C4-2B (cell line): ENCODE data around the gene PRSS22.

Experiments used
- ZFX ChIP-seq: fragments of 450-650 bp; IDR thresholded peaks from 2 replicates; pipeline ENCODE4 v1.6.1; 2017
- TF ChIP-seq, protein P1 (sequence below): fragments of 450-650 bp; conservative IDR thresholded peaks from 2 replicates; pipeline ENCODE4 v1.5.1; 2017; ENCODE audit warnings: mild to moderate bottlenecking

GRCh38 chr16:2897110-2897509, 39.1 kb upstream of the PRSS22 start:
- TF ChIP-seq, protein P1, sequence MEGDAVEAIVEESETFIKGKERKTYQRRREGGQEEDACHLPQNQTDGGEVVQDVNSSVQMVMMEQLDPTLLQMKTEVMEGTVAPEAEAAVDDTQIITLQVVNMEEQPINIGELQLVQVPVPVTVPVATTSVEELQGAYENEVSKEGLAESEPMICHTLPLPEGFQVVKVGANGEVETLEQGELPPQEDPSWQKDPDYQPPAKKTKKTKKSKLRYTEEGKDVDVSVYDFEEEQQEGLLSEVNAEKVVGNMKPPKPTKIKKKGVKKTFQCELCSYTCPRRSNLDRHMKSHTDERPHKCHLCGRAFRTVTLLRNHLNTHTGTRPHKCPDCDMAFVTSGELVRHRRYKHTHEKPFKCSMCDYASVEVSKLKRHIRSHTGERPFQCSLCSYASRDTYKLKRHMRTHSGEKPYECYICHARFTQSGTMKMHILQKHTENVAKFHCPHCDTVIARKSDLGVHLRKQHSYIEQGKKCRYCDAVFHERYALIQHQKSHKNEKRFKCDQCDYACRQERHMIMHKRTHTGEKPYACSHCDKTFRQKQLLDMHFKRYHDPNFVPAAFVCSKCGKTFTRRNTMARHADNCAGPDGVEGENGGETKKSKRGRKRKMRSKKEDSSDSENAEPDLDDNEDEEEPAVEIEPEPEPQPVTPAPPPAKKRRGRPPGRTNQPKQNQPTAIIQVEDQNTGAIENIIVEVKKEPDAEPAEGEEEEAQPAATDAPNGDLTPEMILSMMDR, result no peak
- TF ChIP-seq ZFX, result no peak
